ENCODE measurements around the gene BANF2.

BANF2 gene

DNA sequence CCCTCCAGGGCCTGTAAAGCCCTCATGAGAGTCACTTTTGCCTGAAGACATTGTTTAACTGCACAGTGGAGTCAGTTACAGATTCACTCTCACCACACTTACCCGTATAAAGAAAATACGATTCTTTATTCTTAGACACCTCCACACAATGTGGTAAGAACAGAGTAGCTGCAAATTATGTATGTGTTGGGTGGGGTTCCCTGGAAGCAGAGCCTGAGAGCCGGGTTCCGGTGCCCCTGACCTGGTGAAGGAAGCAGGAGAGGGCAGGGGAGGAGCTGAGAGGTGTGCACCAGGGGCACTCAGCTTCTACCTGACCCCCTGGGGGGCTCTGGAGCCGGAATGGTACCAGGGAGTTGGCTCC, 11.5 kb downstream of the BANF2 start:
- no peak for DNase-seq

DNA sequence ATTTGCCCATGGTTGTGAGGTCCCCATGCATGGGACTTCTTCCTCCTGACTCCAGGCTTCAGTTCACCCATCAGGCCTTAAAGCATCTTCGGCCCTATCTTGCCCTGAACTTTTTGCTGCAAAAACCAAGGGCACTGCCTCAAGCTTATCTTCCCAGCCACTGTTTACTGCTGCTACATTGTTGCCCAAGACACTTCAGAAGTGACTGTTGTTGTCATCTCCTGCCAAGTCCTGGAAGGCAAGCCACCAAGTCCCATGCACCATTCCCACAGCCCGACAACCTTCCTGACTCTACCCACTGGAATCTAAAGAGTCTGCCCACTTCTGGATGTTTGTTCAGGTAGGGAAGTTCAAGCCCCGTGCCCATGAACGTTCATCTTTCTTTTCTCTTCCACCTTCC, 12.4 kb downstream of the BANF2 start:
- DNase-seq: no peak

DNA sequence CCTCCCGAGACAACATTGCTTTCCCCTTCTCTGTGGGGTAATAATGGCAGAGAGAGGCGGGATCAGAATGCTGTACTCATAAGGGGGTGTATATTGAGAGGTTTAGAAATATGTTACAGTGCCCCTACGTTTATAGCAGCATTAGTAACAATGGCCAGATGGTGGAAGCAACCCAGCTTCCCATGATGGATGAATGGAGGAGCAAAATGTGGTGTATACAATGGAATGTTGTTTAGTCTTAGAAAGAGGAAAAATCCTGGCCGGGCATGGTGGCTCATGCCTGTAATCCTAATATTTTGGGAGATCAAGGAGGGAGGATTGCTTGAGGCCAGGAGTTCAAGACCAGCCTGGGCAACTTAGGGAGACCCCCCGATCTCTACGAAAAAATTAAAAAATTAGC, 12.9 kb downstream of the BANF2 start:
- no peak for DNase-seq

DNA sequence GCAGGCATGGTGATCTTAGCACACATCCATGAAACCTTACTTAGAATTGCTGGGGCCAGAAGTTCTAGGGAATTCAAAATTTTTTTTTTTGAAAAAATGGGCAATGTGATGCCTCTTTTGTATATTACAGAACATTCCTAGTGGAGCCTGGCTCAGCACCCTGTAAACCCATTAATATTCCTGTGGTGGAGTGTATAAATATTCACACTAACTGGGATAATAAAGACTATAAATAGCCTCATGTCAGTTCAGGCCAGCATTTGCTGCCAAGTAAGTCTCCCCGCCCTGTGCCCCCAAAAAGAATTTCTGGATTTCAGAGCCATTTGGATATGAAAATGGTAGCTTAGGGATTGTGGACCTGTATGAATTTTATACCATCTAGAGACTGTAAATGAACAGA, 14.8 kb downstream of the BANF2 start:
- DNase-seq: no peak

DNA sequence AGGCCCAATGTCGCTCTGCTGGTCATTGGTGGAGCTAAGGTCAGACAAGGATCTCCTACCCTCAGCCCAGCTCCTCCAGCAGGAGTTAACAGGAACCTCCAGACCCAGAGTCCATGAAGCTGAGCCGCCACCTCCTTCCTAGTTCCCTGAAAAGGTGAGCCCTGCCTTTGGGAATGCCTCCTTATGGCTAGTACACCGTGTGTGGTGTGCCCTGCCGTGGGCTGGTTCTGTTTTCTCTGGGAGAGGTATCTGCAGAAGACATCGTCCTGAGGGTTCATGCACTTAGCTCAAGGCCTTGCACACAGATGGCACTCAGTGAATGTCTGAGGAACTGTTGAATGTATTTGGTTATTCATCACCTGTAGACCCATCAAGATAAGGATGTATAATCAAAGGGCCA, 15.3 kb downstream of the BANF2 start:
- no peak for DNase-seq

DNA sequence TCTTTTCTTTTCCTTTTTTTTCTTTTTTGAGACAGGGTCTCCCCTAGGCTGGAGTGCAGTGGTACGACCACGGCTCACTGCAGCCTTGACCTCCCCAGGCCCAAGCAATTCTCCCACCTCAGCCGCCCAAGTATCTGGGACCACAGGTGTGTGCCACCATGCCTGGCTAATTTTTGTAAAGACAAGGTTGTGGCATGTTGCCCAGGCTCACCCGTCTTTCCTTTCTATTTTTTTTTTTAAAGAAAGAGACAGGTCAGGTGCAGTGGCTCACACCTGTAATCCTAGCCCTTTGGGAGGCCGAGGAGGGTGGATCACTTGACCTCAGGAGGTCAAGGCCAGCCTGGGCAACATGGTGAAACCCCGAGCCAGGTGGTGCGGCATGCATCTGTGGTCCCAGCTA, 16.6 kb downstream of the BANF2 start:
- DNase-seq: no peak

DNA sequence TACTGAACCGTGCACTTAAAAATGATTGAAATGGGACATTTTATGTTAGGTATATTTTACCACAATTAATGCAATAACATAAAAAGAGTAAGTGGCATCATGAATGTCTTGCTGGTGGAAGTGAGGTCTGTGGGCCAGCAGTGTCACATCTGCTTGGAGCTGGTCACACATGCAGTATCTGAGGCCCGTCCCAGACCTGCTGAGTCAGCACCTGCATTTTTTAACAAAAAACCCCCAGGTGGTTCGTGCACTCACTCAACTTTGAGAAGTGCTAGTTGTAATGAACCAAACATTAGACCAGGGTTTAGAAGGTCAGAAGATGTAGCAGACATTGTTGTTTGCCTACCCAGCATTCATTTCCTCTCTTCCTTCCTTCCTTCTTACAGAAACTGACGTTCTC, 21.0 kb downstream of the BANF2 start:
- no peak for DNase-seq

DNA sequence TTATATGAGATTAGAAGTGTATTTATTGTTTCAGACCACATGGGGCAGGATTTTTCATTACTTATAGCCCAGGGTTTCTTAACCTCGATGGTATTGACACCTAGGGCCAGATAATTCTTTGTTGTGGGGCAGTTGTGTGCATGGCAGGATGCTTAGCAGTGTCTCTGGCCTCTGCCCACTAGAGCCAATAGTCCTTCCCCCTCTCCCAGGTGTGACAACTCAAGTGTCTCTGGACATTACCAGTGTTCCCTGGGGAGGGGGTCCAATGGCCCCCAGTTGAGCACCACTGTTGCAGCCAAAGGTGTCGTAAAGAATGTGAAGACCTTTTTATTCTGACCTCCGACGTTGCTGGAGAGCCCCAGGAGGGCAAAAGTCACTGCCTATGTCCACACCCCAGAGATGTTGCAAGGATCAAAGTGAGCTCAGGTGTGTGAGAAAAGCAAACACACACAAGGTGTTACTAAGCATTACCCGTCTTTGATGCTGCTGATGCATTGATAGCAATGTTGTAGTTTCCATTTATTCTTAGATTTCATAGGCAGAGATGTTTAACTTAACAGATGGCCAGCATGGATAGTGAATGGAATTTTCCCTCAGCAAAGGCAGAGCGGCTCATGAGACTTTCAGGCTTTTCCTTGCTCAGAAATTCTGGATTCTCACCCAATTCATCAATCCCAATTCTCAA, 22.2 kb downstream of the BANF2 start:
- no peak for DNase-seq

DNA sequence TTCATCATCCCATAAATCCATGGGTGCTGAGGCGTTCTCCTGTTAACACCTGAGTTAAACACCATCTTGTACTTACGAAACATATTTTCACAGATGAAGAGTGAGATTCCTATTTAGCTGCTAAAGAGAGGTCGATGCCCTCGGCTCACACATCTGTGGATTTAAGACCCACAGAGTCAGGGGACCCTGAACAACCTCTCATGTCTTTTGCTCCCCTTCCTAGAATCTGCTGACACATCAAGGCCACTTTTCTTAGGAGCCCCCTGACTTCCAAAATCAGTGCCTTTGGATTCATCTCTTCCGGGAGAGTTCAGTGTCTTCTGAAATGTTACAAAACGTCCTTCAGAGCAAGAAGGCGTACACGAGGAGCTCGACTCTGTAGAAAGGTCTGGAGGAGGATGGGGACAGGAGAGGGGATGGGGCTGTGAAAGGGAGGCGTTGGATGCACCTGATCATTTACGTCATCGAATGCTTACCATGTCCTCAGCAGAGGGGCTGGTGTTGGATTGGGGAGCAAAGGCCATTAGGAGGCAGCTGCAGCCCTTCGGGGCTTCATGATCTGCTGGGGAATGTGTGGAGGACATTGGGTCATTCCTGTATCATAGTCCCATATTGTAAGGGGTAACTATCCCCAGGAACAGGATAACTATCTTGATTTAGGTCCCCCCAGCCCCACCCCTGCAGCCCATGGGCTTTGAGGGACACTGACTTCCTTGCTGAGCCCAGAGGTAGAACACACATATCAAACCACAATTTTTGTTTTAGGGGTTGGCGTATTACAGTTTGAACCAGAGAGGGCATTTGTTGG, 22.9 kb downstream of the BANF2 start:
- DNase-seq: no peak

DNA sequence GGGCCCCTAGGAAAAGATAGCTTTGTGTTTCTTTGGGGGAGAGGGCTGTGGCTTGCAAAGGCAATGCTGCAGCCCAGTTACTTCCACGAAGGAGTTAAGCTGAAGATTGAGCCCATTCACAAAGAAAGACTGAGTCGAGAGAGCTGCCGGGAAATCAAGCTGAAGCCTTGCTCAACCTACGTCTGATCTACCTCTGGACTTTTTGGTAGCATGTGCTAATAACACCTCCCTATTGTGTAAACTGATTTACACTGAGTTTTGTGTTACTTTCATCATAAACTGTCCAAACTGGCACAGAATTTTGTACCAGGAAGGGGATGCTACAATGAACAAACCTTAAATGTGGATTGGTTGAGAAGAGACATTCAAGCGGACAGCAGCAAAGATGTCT, 23.5 kb downstream of the BANF2 start:
- DNase-seq: no peak

DNA sequence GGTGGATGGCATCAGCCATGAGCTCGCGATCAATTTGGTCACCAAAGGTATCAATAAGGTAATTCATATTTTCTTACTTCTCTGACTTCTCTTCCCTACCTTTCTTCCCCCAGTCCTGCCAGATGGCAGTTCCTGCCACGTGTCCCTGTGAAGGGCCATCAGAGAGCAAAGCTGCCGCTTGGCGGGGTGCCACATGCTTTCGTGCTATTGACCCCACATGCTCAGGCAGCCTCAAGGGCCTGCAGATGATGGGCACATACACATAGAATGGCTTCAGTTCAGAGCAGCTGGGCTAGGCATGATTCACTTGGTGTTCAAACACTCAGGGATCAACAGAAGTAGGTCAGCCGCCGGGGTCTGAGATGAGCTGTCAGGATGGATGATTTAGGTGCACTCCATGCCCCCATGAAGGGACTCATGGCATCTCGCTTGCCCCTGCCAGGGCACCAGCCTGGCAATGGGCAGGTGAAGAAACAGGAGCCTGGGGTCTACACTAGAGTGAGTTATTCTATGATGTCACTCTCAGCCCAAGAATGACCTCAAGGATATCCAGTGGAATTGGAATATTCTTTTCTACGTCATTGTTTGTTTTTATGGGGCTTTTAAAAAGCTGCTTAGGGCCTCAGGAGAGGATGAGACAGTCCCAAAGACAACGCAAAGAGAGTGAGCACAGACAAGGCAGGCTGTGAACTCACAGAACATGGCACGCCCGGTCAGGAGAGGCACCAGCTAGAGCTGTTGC, 25.5 kb downstream of the BANF2 start:
- DNase-seq: no peak

DNA sequence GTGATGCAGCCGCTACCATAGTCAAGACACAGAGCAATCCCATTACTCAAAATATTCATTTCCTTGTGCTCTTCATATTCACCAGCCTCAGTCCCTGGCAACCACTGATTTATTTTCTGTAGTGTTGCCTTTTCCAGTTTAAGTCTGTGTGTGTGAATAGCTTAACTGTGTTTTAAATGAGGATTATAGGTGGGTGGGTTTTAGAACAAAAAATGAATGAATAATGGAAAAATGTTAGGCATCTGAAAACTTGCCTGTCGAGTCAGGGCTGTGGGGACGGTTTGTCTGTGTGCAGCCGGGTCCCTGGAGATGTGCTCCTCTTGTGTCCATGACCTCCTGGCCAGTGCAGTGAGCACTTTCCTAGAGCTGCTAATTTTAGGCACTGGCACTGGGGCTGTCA, 27.1 kb downstream of the BANF2 start:
- no peak for DNase-seq

DNA sequence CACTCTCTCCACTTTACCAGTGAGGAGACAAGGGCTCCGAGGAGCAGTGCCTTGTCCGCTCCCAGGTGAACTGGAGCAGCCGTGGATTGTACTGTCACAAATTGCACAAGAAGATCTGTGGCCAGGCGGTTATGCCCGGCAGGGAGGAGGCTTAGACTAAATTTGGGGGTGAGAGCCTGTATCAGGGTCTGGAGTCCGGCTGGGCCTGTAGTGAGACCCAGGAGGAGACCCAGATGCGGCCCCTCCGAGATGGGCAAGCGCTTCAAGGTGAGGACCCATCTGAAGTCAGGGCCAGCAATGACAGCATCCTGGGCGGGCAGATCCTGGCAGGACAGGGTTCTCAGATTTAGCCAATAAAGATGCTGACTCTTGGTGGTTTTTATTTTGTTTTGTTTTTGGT, 27.6 kb downstream of the BANF2 start:
- DNase-seq: no peak

DNA sequence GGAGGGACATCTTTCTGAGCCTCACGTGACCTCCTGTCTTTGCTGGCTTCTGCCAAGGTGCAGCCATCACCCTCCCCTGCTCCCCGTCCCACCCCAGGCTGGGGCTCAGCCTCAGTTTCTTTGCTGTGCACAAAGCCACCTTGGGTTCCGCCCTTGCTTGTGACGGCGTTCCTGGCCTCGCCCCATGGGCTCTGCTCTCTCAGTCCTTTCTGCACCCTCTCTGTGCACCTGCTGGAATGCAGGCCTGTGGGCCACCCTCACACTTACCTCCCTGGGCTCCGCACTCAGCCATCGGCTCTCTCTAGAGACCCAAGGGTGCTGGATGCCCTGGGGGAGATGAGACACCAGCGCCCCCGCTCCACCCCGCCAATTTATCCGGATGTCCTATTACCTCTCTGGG, 28.3 kb downstream of the BANF2 start:
- DNase-seq: no peak

DNA sequence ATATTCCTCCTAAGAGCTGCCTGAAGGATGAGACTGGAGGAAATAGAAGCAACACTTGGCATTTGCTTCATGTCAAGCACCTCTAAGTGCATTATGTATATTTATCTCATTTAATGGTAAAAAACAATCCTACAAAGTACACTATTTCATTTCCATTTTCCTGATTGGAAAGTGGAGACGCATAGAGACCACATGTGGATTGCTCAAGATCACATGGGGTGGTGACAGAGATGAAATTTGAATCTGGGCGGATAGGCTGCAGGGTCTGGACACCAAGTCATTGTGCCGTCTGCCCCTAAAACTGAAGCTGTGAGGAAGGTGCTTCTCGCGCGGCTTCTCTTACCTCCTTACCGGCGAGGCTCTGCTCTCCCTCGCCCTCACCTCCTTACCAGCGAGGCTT, 30.3 kb downstream of the BANF2 start:
- no peak for DNase-seq

DNA sequence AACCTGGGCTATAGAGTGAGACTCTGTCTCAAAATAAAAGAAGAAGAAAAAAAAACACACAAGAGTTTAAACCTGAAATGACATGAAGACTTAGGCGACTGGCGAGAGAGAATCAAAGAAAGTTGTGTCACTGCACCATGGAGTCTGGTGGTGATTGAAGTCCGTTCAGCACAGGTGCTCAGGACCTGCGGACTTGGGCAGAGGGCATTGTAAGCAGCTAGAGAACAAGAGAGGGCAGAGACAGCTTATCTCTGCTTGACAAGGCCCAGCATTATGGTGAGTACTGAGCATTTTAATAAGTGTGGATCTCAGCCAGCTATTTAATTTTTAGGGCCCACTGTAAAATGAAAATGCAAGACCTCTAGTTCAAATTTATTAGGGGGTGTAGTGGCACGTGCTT, 31.5 kb downstream of the BANF2 start:
- no peak for DNase-seq

DNA sequence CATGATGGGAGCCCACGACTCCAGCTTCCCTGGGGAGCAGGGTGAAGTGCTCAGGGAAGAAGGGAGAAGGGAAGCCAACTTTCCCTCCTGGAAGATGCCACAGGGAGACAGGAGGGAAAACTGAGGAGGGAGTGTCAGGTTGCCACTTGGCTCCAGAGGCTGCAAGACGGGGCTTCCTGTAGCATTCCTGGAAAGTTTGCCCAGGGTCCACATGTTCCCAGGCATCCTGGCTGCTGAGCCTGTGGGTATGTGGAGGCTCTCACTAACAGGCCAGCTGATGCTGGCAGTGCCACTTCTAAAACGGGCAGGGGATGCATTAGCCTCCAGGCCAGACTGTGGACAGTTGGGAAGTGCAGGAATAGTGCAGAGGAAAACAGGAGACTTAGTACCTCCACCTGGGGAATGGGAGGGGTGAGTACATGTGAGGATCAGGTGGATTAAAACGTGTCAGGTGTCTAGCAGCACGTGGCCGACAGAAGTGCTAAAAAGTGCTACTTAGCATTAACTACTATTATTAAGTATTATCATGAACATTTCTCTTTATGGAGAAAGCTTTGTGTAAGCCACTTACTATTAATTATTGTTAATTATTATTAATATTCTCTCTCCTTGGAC, 33.2 kb downstream of the BANF2 start:
- DNase-seq: no peak

DNA sequence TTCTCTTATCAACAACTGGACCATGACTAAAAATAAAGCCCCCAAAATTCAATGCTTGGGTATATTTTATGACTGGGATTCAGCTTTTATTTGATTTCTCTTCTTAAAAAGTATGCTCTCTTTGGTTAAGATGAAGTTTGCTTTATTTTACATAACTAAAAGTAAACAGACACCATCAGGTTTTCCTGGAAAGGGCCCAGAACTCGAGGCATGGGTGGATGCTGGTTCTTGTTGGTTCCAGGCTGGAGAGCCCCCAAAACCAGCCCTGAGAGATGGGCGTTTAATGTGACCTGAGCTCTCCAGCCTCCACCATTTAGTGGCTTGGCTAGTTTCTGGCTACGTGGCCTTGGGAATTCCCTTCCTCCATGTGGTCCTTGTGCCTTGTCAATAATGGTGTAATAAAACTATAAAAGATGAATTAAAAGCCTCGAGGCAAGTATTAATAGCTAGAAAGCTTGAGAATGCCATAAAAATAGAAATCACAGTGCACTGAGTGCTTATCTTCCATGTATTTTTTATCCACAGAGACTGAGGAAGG, 34.1 kb downstream of the BANF2 start:
- DNase-seq: no peak

DNA sequence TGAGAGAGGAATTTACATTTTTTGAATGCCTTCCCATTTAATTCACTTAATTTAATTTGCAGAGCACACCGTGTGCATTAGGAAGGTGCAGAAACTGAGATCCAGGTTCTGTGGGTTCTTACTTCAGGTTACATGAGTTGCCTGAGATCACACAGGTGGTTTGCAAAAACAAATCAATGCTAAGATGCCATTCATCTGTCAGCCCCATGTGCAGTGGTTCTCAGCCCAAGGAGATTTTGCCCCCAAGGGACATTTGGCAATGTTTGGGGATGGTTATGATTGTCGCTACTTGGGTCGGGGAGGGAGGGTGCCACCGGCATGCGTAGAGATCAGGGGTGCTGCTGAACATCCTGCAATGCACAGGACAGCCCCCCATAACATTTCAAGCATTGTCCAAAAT, 34.6 kb downstream of the BANF2 start:
- no peak for DNase-seq

DNA sequence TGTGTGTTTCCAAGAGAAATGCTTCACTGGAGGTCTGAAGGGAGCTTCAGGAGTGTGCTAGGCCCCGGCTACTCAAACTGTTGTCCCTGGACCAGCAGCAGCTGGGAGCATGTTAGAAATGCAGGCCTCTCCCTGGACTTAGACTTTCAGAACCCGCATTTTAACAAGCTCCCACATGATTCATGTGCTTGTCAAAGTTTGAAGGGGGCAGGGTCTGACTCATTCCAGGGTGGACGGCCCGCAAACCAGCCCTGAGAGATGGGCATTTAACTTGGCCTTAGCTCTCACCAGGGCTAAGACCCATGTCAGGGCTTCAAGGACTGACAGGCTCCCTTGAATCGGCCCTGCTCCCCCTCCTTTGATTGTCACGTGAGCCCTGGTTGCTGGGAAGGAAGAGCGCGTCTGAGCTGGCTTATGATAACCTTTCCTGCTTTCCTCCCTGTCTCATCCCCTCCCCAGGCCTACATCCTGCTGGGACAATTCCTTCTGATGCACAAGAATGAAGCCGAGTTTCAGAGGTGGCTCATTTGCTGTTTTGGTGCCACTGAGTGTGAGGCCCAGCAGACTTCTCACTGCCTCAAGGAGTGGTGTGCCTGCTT, 35.5 kb downstream of the BANF2 start:
- no peak for DNase-seq

DNA sequence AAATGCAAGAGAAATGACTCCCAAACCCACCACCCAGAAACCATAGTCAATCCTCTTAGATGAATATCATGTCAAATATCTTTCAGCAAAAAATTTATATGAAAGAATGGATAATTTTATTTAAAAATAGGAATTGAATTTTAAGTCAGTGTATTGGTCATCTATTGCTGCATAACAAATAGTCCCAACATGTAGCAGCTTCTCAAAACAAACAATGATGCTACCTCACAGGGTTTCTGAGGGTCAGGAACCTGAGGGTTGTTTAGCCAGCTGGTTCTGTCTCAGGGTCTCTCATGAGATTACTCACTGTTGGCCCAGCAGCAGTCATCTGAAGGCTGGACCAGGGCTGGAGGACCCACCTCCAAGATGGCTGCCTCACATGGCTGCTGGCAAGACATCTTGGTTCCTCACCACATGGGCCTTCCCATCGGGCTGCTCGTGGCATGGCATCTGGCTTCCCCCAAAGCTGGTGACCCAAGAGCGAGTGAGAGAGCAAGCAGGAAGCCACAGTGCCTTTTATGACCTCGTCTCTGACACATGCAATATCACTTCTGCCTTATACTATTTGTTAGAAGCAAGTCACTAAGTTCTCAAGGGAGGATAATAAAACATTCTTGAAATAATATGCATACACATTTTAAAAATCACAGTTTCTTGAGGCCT, 36.3 kb downstream of the BANF2 start:
- no peak for DNase-seq

DNA sequence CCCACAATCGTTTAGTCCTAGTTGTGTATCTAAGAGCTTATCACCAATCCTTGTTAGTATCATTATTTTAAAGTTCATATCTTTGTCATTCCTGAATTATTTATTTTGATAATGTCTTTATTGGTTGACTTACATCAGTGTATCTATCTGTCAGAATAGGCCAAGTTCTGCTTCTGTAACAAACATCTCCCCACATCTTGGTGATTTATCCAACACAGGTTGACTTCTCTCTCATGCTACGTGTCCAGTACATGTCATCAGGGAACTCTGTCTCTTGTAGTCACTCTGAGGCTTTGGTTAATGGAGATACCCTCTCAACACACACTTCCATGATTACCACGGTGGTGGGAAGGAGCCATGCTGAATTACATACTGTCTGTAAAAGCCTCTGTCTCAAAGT, 38.4 kb downstream of the BANF2 start:
- no peak for DNase-seq

DNA sequence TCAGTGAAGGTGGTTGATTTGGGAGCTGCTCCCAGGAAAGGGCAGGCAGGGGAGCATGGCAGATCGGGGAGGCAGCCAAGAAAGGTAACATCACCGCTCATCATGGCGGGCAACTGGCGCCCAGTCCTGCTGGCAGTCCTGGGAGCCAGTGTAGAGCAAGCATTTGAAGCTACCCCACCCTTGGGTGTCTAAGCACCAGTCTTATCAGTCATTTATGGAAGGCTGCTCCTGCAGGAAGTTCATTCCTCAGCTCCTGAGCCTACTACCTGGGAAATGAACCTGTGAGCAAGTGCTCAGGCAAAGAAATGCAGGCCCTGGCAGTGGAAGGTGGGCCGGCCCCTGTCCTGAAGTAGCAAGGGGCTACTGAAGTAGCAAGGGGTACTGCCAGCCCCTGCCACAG, 41.5 kb downstream of the BANF2 start:
- DNase-seq: no peak
